HG02943 (cell line): ENCODE data around the gene APC.
A peak's percentile ranks its signal among the peaks of the same experiment; 100 is the strongest.
"Not testable (repeated sequence)": the region's sequence is repeated elsewhere in the genome, so short reads cannot be mapped to it uniquely, and the experiment has no call there.

Experiments
- ATAC-seq: cut with Tn5 transposase; IDR thresholded peaks from one replicate; pipeline ENCODE4 v1.9.1; 2021; ENCODE audit warnings: mild to moderate bottlenecking, low read depth, moderate library complexity; ENCODE audit not compliant: unreplicated experiment

APC gene

GRCh38 chr5:112847306-112847705, 109.6 kb downstream of the APC start:
- ATAC-seq, result no peak

GRCh38 chr5:112848116-112848811, 110.6 kb downstream of the APC start:
- peak; percentile 98 for ATAC-seq

- no peak for ATAC-seq
Observed at GRCh38 chr5:112849912-112850311, 112.2 kb downstream of the APC start.

GRCh38 chr5:112854651-112855050, 117.0 kb downstream of the APC start:
- ATAC-seq, result no peak

GRCh38 chr5:112857866-112858265, 120.2 kb downstream of the APC start:
- ATAC-seq, result no peak

GRCh38 chr5:112860571-112860928, 122.9 kb downstream of the APC start:
- not testable (repeated sequence) for ATAC-seq

- ATAC-seq, result peak; percentile 99
Observed at GRCh38 chr5:112860929-112861637, 123.4 kb downstream of the APC start, which contains the start of gene SRP19. Gene SRP19, plus strand, starts transcription at chr5:112861287. Its CDS starts 90 bp downstream, at chr5:112861377.

GRCh38 chr5:112861638-112861985, 123.9 kb downstream of the APC start:
- ATAC-seq, result no peak

- no peak for ATAC-seq
Observed at GRCh38 chr5:112862085-112862484, 124.4 kb downstream of the APC start.

- no peak for ATAC-seq
Observed at GRCh38 chr5:112863549-112863948, 125.9 kb downstream of the APC start.

GRCh38 chr5:112865128-112865527, 127.4 kb downstream of the APC start:
- ATAC-seq, result no peak

- no peak for ATAC-seq
Observed at GRCh38 chr5:112866739-112867138, 129.1 kb downstream of the APC start.

GRCh38 chr5:112867411-112867810, 129.7 kb downstream of the APC start:
- no peak for ATAC-seq

- ATAC-seq, result peak; percentile 70
Observed at GRCh38 chr5:112869948-112870347, 132.3 kb downstream of the APC start.

- ATAC-seq, result no peak
Observed at GRCh38 chr5:112870966-112871365, 133.3 kb downstream of the APC start.

GRCh38 chr5:112876362-112876761, 138.7 kb downstream of the APC start:
- ATAC-seq, result no peak

GRCh38 chr5:112878101-112878500, 140.4 kb downstream of the APC start:
- ATAC-seq, result no peak

GRCh38 chr5:112878760-112879159, 141.1 kb downstream of the APC start:
- ATAC-seq, result no peak

GRCh38 chr5:112880219-112880964, 142.7 kb downstream of the APC start:
- no peak for ATAC-seq

GRCh38 chr5:112883192-112883591, 145.5 kb downstream of the APC start:
- ATAC-seq, result no peak

GRCh38 chr5:112885001-112885400, 147.3 kb downstream of the APC start:
- no peak for ATAC-seq
